HG02610 (cell line): ENCODE measurements around the gene KBTBD4.
"Not testable (repeated sequence)": the region's sequence is repeated elsewhere in the genome, so short reads cannot be mapped to it uniquely, and the experiment has no call there.

Experiments
- ATAC-seq: cut with Tn5 transposase; IDR thresholded peaks from one replicate; pipeline ENCODE4 v1.9.1; 2021; ENCODE audit warnings: mild to moderate bottlenecking, moderate library complexity; ENCODE audit not compliant: unreplicated experiment

KBTBD4 gene

GRCh38 chr11:47591764-47592163 is 13.0 kb upstream of the KBTBD4 start:
- peak; percentile 45 for ATAC-seq

DNA sequence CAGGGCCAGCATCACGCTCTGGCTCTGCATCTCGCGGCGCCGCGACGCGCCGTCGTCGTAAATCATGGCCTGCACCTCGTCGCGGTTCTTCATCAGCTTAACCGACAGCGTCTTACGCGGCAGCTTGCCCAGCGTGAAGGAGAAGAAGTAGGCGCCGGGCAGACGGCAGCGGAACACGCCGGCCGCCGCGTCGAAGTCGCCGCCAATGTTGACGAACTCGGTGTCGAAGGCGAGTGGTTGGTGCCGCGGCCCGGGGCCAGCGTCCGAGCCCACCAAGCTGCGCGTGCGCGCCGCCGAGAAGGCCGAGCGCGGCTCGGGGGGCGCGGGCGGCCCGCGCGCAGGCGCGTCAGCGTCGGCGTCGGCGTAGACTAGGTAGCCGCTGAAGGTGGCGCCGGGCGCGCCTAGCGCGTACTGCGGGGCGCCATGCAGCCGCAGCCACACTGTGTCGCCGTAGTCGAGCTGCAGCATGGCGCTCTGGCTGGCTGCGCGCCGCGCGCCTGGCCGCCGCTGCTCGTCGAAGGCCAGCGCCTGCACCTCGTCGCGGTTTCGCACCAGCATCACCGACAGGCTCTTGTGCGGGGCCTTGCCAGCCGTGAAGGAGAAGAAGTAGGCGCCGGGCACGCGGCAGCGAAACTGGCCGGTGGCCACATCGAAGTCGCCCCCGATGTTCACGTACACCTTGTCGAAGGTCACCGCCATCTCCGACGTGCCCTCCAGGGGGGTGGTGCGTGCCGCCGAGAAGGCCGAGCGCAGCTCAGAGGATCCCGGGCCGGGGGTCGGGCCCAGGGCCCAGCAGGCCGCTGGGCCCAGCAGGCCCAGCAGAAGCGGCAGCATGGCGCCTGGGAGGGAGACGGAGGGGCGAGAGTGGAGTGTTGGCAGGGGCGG is 11.4 kb upstream of the KBTBD4 start:
- no peak for ATAC-seq

DNA sequence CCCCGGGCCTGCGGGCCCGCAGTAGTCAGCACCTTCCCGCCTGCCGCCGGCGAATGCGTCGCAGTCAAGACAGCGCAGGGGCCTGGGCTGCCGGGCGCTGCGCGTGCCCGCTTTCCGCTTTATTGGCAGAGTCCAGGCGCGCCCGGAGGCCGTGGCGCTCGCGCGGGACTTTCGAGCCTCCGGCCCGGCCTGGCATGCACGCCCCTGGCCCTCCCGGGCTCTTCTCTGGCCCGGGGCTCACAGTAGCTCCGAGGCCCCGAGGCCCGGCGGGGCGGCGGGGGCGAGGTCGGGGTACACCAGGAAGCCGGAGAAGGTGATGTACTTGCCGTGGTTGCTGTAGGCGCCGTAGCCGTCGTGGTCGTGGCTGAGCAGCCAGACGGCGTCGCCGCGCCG is 10.8 kb upstream of the KBTBD4 start:
- no peak for ATAC-seq

DNA sequence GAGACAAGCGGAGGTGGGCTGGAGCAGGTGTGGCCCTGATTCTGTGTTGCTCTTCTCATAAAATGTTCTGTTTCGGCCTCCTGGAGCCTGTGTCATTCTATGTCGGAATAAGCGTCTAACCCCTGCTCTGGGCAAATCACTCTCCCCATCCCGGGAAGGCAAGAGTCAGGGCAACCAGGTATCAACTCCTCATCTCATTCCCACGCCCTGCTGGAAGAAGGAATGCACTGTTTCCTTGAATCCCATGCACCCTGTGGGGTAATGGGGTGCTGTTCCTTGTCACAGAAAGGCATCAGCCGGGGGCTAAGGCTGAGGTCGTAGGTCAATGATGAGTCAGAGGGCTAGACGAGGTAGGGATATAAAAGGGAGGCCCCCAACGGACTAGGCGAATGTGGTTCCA is 10.3 kb upstream of the KBTBD4 start:
- no peak for ATAC-seq

- no peak for ATAC-seq
Observed at GRCh38 chr11:47587723-47588326, 9.1 kb upstream of the KBTBD4 start.

DNA sequence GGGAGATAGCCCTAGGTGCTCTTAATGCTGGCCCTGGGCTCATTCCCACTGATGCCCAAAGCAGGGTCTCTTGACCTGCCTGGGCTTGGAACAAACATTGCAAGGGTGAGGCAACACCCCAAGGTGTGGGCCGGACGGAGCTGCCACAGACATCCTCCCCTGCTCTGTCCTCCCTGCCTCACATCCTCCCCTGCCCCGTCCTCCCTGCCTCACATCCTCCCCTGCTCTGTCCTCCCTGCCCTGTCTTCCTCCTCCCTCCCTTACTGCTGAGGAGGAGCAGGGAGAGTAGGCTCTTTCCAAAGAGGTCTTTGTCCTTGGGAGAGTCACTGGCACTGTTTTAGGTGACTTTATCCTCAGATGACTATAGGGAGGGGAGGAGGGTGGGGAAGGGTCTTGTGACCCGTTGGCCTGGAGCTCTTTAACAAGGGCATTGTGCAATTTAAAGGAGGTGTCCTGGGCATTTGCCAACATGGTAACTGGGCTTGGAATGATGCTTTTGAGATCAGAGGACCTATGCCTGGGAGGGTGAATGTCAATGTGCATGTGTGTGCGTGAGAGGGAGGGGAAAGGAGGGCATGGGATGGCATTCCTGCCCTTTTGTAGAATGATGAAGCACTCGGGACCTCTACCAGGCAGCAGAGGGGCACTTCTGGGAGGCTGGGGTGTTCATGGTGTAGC is 8.4 kb upstream of the KBTBD4 start:
- no peak for ATAC-seq

- ATAC-seq: no peak
Observed at GRCh38 chr11:47586098-47586855, 7.5 kb upstream of the KBTBD4 start, which contains the start of gene FAM180B. Gene FAM180B (plus strand): TSS chr11:47586678. CDS start chr11:47586769, 91 bp downstream.

GRCh38 chr11:47583844-47584243 is 5.1 kb upstream of the KBTBD4 start:
- no peak for ATAC-seq

DNA sequence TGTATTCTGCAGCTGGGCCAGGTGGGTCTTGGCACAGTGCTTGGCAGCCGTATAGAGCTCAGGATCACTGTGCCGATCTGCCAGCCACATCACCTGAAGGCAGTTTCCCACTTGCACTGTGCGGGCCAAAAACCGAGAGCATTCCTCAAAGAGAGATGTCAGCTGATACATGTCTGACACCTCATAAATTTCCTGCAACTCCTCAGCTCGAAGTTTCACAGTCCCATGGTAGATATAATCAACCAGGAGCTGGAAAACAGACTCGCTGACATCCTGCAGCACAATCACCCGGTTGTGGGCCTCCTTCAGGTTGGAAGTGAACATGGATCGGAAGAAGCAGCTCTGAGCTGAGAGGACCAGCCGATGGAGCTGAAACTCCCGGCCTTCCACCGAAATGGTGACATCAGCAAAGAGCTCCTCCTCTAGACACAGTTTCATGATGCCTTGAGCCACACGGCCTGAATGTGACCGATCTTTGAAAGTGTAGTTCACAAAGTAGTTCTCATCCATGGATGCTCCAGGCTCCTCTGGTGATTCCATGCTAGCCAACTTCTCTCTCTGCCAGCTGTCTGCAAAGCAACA is 1.2 kb downstream of the KBTBD4 start:
- no peak for ATAC-seq

- no peak for ATAC-seq
Observed at GRCh38 chr11:47573321-47573720, 5.4 kb downstream of the KBTBD4 start.

- no peak for ATAC-seq
Observed at GRCh38 chr11:47572715-47573255, 6.0 kb downstream of the KBTBD4 start.

DNA sequence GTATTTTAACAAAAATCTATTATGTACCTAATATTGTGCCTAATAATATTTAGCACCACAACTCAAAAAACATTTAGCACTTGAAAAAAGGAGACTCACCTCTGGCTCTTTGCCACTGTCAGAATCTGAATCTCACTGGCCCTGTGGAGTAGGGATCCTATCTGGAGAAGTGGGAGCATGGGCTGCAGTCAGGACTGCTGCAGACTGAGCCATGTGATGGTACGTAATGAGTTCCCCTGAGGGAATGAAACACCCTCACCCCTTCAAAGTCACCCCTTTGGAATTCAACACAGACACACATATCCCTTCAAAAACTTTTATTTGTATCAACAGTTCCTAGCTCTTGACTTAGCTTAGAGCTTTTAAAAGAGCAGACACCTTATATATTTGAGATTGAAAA is 6.9 kb downstream of the KBTBD4 start:
- ATAC-seq: no peak

DNA sequence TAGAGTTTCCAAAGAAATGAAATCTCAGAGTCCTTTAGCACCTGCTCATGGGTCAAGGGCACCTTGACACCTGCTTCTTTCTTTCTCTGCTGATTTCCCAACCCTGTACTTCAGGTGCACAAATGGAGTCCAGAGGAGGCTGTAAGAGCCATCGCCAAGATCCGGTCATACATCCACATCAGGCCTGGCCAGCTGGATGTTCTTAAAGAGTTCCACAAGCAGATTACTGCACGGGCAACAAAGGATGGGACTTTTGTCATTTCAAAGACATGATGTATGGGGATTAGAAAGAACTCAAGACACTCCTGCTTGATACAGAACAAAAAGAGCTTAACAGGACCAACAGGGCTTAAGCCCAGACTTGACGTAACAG is 7.4 kb downstream of the KBTBD4 start:
- ATAC-seq: no peak

DNA sequence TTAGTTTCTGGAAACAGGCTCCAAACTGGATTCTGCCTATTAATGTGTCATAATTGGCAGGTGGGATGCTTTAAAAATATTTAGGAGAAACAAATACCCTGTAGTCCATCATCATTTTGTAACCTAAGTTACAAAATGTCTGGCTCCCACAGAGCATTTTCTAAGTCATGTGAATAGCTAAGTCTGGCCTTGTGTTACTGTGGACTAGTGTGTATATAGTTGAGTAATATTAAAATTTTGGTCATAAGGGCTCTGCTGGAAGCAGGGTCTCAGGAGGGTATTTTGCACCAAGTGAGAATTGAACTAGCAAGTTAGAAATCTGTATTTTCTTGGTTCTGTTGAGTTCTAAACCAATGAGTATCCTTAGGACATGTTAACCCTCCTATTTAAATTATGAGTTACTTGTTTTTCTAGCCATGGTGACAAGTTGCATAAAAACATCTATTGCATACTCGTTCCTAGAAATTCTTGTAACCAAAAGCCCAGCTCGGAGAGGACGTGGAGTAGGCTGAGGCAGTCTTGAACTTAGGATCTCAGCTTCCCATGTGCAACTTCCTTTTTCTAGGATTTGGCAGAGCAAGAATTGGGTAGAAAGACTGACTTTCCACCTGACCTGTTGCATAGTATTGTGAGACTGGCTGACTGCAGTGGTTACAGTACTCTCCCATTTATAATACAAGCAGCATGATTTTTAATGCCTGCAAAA is 8.0 kb downstream of the KBTBD4 start:
- no peak for ATAC-seq

GRCh38 chr11:47569646-47570045 is 9.1 kb downstream of the KBTBD4 start:
- ATAC-seq: no peak

DNA sequence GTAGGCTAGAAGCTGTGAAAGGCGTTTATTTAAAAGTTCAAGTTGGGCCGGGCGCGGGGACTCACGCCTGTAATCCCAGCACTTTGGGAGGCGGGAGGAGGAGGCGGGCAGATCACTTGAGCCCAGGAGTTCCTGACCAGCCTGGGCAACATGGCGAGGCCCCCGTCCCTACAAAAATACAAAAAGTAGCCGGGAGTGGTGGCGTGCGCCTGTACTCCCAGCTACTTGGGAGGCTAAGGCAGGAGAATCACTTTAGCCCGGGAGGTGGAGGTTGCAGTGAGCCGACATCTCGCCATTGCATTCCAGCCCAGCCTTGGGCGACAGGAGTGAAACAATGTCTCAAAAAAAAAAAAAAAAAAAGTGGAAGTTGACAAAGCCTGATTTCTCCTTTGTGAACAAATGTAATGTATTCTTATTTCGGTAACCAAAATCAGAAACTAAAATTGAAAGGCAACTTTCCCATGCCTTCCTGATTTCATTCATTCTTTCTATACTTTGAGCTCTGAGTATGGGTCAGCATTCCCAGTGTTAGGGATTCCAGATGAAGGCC is 12.5 kb downstream of the KBTBD4 start:
- no peak for ATAC-seq

- peak; percentile 87 for ATAC-seq
Observed at GRCh38 chr11:47565340-47566148, 13.2 kb downstream of the KBTBD4 start, which contains the start of gene PTPMT1. Gene PTPMT1 (plus strand): TSS chr11:47565599. CDS start chr11:47565623, 24 bp downstream.

GRCh38 chr11:47564933-47565339 is 13.8 kb downstream of the KBTBD4 start:
- peak; percentile 4 for ATAC-seq

- ATAC-seq: not testable (repeated sequence)
Observed at GRCh38 chr11:47564366-47564765, 14.4 kb downstream of the KBTBD4 start.
